DMS153 treated with DMSO at 0.1 percent for 48 hours (cell line): ENCODE data around the gene SNX15.

ENCODE experiments used
- DNase-seq: peaks from one replicate; lab custom pipeline; 2025; ENCODE audit not compliant: unreplicated experiment; lab: John Stamatoyannopoulos, UW

The SNX15 gene

DNA sequence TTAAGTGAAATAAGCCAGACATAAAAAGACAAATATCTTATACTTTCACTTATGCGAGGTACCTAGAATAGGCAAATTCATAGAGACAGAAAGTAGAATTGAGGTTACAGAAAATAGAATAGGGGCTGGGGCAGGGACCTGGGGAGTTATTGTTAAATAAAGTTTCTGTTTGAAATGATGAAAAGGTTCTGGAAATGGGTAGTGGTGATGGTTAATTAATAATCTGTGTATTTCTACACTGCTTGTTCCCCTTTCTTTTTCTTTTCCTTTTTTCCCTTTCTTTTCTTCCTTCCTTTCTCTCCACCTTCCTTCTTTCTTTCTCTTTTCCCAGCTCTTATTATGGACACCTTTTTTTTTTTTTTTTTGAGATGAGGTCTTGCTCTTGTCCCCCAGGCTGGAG, 28.3 kb downstream of the SNX15 start:
- DNase-seq: no peak

- DNase-seq: no peak
Observed at GRCh38 chr11:65056999-65057398, 29.8 kb downstream of the SNX15 start.

- DNase-seq: no peak
Observed at GRCh38 chr11:65057526-65057925, 30.3 kb downstream of the SNX15 start.

DNA sequence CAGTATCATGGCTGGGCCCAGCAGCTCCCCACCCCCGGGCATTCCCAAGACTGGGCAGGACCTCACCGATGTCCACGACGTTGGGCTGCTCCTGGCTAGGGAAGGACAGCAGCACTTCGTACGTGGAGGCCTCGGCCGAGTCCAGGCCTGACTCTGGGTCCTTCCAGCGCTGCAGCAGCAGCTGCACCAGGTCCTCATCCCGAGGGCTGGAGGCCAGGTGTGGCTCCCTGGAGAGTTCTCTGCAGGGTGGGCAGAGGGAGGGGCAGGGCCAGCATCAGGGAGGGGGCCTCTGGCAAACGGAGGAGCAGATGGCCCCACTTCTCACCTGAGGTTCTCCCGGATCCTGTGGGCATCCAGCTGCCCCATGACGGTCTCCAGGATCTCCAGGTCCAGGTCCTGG, 30.8 kb downstream of the SNX15 start:
- DNase-seq: no peak

GRCh38 chr11:65058419-65059054, 31.3 kb downstream of the SNX15 start, which contains the start of gene NAALADL1:
NAALADL1 (minus strand) TSS chr11:65058553; CDS start chr11:65058521, 32 bp downstream.
- no peak for DNase-seq

GRCh38 chr11:65059523-65059922, 32.3 kb downstream of the SNX15 start:
- DNase-seq: no peak

- DNase-seq: no peak
Observed at GRCh38 chr11:65059959-65060824, 33.0 kb downstream of the SNX15 start.

DNA sequence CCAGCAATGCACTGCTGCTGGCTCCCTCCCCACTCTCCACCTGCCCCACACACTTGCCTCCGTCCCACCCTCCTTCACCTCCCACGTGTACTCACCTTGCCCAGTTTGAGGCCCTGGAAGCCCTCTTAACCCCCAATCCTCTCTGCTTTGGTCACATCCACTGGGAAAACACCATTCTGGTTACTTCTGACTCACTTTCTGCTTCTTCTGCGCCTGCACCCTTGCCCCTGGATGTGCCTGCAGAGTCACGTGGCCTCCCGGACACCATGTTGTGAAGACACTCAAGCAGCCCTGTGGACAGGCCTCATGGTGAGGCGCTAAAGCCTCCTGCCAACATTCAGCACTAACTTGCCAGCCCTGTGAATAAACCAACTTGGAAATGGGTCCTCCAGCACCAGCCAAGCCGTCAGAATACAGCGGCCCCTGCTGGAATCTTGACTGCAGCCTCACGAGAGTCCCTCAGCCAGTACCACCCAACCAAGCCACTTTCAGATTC, 33.7 kb downstream of the SNX15 start:
- DNase-seq: no peak

DNA sequence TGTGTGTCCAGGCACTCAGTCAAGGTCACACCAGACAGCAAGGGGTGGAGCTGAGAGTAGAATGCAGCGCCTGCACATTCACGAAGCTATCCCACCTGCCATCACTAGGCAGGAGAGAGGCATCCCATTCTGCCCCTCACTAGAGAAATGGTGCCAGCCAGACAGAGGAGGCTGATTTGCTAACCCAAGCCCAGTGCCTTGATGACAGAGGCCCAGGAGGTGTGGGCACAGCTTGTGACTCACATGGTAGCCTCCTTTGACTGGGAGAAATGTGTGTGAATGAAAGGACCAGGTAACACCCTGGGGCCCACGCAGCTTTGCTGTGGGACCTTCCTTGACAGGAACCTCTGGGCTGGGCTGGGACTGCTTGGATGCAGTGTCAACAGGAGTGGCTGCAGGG, 36.3 kb downstream of the SNX15 start:
- DNase-seq: no peak

DNA sequence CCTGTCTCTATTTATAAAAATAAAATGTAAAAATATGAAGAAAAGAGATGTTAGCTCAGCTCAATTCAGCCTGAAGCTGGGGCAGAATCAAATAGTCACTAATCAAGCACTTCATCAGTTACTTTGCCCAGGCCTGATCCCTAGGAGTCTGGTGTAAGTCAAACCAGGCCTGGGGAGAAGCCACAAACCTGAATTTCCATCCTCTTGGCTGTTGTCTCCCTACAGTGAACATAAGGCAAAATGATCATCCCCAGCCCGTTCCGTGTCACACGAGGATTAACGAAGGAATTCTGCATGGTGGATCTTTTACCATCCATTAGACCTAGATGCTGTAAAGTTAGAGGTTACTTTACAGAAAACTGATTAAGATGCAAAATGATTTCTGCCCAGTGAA, 37.6 kb downstream of the SNX15 start:
- no peak for DNase-seq

DNA sequence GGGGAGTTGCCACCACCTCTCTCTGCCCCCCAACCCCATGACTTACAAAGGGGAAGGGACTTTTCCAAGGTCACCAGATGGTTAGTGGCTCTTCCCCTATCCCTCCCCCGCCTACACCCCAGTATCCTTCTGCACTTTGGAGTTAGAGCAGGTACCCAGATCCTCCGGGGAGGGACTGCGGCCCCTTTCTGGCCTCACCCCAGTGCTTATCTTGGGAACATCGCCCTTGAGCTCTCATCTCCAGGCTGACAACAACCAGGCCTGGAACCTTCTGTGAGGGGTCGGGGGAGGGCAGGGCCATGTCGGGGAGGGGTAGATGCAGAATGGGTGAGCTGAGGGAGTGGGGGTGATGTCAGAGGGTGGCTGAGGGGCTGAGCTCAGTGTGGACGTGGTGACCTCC, 38.6 kb downstream of the SNX15 start:
- no peak for DNase-seq

- DNase-seq: no peak
Observed at GRCh38 chr11:65066315-65066714, 39.1 kb downstream of the SNX15 start.

GRCh38 chr11:65066805-65067291, 39.6 kb downstream of the SNX15 start:
- DNase-seq: peak; percentile 53

DNA sequence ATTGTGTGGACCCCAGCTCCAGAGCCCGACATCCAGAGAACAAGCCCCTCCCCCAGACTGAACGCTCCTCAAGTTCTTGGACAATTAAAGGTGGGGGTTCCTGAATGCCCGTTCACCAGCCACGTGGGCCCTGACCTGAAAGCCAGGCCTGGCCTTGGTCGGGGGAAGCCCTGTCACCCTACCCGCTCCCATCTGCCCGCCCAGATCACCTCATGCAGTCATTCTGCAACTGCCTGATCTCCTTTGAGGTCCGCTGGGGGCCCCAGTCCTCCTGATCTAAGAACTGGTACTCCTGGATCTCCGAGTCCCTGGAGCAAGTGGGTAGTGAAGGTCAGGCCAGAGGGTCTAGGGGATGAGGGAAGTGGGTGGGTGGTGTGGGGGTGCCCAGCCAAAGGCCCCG, 40.2 kb downstream of the SNX15 start:
- no peak for DNase-seq

DNA sequence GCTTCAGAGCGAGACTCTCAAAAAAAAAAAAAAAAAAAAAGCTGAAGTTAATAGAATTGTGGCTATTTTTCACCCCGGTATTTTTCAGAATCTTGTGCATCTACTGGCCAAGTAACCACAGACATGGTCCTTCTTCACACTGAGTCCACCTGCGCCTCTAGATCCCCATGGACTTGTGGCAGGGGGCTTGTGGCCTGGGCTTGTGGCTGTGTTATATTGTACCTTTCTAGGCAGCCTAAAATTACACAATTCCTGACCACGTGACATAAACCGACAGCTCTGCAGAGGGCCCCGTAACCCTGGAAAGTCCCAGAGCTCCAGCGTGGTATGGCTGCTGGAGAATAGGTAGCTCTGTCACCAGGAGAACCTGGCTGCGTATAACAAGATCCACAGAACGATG, 42.0 kb downstream of the SNX15 start:
- DNase-seq: no peak

- no peak for DNase-seq
Observed at GRCh38 chr11:65071907-65072630, 44.8 kb downstream of the SNX15 start.

DNA sequence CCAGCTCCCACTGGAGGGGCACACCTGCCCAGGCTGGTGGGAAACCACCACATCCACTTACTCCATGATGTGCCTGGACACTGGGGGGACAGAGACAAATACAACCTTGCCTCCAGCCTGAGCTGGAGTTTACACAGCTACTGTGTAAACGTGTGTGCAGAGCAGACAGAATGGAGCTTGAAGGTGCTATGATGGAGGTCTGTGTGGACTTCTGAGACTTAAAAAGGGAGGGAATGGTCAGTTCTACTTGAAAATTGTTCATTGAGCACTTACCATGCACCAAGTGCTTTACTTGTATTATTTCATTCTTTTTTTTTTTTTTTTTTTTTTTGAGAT, 45.4 kb downstream of the SNX15 start:
- DNase-seq: no peak

DNA sequence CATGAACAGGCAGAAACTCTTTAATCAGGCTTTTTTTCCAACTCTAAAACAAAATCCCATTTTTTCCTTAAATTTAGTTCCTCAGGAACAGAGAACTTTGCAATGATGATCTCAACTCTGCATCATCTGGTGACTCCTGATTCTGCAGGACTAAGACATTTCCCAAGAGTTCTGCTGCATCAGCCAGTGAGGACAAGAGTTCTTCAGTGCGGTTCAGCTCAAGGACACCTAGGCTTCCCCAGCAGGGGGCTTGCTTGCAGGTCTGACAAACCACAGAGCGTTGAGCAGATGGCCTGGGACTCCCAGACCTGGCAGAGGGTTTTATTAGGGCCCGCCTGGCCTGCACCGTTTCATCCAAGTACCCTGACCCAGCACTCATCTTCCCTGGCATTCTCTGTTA, 50.2 kb downstream of the SNX15 start:
- DNase-seq: no peak

GRCh38 chr11:65078151-65078550, 50.9 kb downstream of the SNX15 start:
- DNase-seq: peak; percentile 6

DNA sequence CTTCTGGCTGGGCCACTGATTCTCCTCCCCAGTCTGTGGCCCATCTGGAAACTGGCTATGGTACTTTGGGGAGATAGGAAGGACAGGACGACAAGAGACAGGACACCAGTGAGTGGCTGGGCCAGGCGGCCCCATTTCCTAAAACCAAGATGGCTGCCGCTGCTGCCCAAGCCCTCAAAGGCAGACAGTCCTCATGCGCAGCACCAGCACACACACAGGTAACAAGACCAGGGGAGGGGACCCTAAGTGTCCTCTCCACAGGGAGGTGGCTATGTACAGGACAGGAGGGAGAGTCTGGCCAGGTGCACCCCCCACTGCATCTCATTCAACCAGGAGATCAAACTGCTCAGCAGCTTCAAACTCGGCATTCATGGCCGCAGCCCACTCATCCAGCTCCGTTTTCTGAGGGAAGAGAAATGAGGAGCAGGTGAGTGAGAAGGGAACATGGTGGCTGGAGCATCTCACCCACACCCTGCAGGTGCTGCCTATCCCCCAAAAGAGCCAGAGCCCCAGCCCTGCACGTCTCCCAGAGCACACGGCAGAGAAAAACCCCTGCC, 51.6 kb downstream of the SNX15 start:
- DNase-seq: no peak

GRCh38 chr11:65083134-65083833, 56.0 kb downstream of the SNX15 start:
- no peak for DNase-seq
